ENCODE results near the gene CNOT8. TPM values are rescaled to one million over a fixed set of nuclear protein-coding genes. Genes with fewer than 3 reads are reported as not detected.
A peak's percentile ranks its signal among the peaks of the same experiment; 100 is the strongest.

CNOT8 gene
- total and polyA plus RNA-seq, 2 donors (not counting 3 experiments of a cell fraction or from before 2014, with no cell fraction given) = 42.6 to 53.7 TPM

DNA sequence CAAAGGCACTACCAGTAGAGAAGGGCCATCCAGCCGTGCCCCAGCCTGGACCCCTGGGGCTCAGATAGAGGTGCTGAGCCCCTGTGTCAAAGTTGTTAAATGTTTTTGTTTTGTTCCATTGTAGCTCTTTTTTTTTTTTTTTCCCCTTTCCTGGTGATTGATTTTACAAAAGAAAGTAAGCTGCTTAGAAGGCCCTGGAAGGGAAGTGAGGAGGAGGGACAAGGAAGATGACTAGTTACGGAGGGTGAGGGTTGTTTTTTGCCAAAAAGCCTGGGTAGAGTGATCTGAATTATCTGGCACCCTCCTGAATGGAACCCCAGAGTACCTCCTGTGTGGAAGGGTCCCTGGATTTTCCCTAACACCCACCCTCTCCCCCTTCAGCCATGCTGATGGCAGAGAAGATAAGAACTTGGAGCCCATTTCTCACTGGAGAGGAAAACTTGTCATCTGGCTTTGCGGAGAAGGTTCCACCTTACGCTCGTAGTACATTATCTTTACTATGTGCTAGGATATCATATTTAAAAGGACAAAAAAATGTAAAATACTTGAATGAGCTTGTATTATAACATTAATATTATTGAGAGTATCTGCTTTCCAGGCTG, 41.4 kb upstream of the CNOT8 start:
- Histone ChIP-seq H3K4me3 (replicated peaks in 1 of 3; ENCODE audit: insufficient read depth in 1 of 3, low read depth in 1 of 3, low read length in 3 of 3) (no peak overlapping the region), H3K9ac (replicated peaks; ENCODE audit: extremely low read depth, insufficient read depth, low read length) (no peak overlapping the region), H3K27ac (ENCODE audit: insufficient read depth, low read depth, low read length) (no peak overlapping the region), H3K27me3 (ENCODE audit: control insufficient read depth in 2 of 2, insufficient read depth in 2 of 2, low read length in 2 of 2) (no peaks in the 10 kb centered on the region), H4K20me1 (replicated peaks; ENCODE audit: control insufficient read depth, extremely low read depth, insufficient read depth, low read length) (no peaks in the 10 kb centered on the region), H3K36me3 (ENCODE audit: control insufficient read depth in 2 of 2, extremely low read depth in 1 of 2, insufficient read depth in 2 of 2, low read length in 2 of 2) (peaks cover 12 to 35% of the 10 kb centered on the region in 2 experiments), H3K79me2 (ENCODE audit: control insufficient read depth, insufficient read depth, low read length) (no peaks in the 10 kb centered on the region), H3K9me3 (replicated peaks; ENCODE audit: control insufficient read depth, insufficient read depth, low read length) (no peaks in the 10 kb centered on the region), H3K4me2 (ENCODE audit: insufficient read depth, low read length) (no peak overlapping the region), H3K9me1 (replicated peaks; ENCODE audit: control insufficient read depth, extremely low read depth, insufficient read depth, low read length) (no peaks in the 10 kb centered on the region), H3K4me1 (ENCODE audit: control insufficient read depth, extremely low read depth, insufficient read depth, low read length) (peaks cover 3% of the 10 kb centered on the region), H2AFZ (ENCODE audit: low read depth, low read length) (no peak overlapping the region)
- TSS peak; percentile 18 for BruUV-seq (replicated peaks)
- peak; percentile 56 for DNase-seq (ENCODE audit: low read depth, low spot score)
- FAIRE-seq = peak; percentile 65
- intact Hi-C loops (cut with micrococcal nuclease) = no loop called here
- dilution Hi-C loops (cut with MboI; ENCODE audit: extremely low pct_ligation_motif_present, low sequenced_read_pairs) = no loop called here
- ChIA-PET CTCF (interaction anchor here (0.7 to 1.1 kb wide), 3 partner anchors 18 to 167 kb away, joined by 3 to 5 read pairs (median 3); no protein-coding TSS in a partner anchor), POLR2A (no interaction called here)
- TF ChIP-seq GATA2 (IDR thresholded peaks at IDR 0.05; ENCODE audit: insufficient read depth, insufficient read length, low read depth, low read length) = peak; percentile 40
- TF ChIP-seq, protein P1, sequence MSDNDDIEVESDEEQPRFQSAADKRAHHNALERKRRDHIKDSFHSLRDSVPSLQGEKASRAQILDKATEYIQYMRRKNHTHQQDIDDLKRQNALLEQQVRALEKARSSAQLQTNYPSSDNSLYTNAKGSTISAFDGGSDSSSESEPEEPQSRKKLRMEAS (IDR thresholded peaks at IDR 0.05; ENCODE audit: insufficient read depth, insufficient read length) = no peak

DNA sequence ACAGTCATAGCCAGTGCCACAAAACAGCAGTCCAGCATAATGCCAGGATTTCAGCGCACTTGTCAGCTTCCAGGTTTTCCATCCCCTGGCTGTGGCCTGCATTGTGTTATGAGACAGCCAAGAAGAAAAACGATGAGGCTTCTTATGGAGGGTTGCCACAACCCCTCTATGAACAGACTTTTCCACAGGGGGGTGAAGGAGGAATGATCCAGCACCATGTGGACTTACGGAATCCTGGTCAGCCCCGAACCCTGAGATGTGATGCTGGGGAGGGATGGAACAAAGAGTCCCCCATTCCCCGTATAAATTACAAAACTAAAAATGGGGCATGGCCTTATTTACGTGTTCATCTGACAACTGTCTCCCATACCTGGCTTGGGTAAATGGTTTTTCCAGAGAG, 40.6 kb upstream of the CNOT8 start:
- H3K9me3 ChIP-seq (replicated peaks; ENCODE audit: control insufficient read depth, insufficient read depth, low read length) = no peaks in the 10 kb centered on the region
- TF ChIP-seq MYC (IDR thresholded peaks at IDR 0.05; ENCODE audit: low read depth, low read length) = no peak
- no peak for TF ChIP-seq POLR2AphosphoS5 (IDR thresholded peaks at IDR 0.05; ENCODE audit: insufficient read depth, low read depth, low read length)
- TF ChIP-seq, protein P1 (IDR thresholded peaks at IDR 0.05; ENCODE audit: insufficient read depth, insufficient read length) = no peak
- no peak overlapping the region for H3K4me2 ChIP-seq (ENCODE audit: insufficient read depth, low read length)
- H3K9me1 ChIP-seq (replicated peaks; ENCODE audit: control insufficient read depth, extremely low read depth, insufficient read depth, low read length) = no peaks in the 10 kb centered on the region
- BruUV-seq (replicated peaks) = no TSS peak
- H3K9ac ChIP-seq (replicated peaks; ENCODE audit: extremely low read depth, insufficient read depth, low read length) = no peak overlapping the region
- no peaks in the 10 kb centered on the region for H4K20me1 ChIP-seq (replicated peaks; ENCODE audit: control insufficient read depth, extremely low read depth, insufficient read depth, low read length)
- H3K79me2 ChIP-seq (ENCODE audit: control insufficient read depth, insufficient read depth, low read length) = no peaks in the 10 kb centered on the region
- H3K4me3 ChIP-seq (replicated peaks in 1 of 3; ENCODE audit: insufficient read depth in 1 of 3, low read depth in 1 of 3, low read length in 3 of 3) = no peak overlapping the region
- ChIA-PET CTCF (no interaction called here), POLR2A (no interaction called here)
- H3K27ac ChIP-seq (ENCODE audit: insufficient read depth, low read depth, low read length) = no peak overlapping the region
- no peak overlapping the region for H2AFZ ChIP-seq (ENCODE audit: low read depth, low read length)
- H3K4me1 ChIP-seq (ENCODE audit: control insufficient read depth, extremely low read depth, insufficient read depth, low read length) = peaks cover 3% of the 10 kb centered on the region
- dilution Hi-C loops (cut with MboI; ENCODE audit: extremely low pct_ligation_motif_present, low sequenced_read_pairs) (no loop called here), intact Hi-C loops (cut with micrococcal nuclease) (no loop called here)
- FAIRE-seq (no peak), DNase-seq (ENCODE audit: low read depth, low spot score) (no peak)
- H3K27me3 ChIP-seq (ENCODE audit: control insufficient read depth in 2 of 2, insufficient read depth in 2 of 2, low read length in 2 of 2) = no peaks in the 10 kb centered on the region
- H3K36me3 ChIP-seq (ENCODE audit: control insufficient read depth in 2 of 2, extremely low read depth in 1 of 2, insufficient read depth in 2 of 2, low read length in 2 of 2) = peaks cover 12 to 39% of the 10 kb centered on the region in 2 experiments

Data from endothelial cell of umbilical vein (primary cell).